HG03025 (cell line): ENCODE data around the gene PODNL1.

Source experiments
- ATAC-seq: cut with Tn5 transposase; IDR thresholded peaks from one replicate; pipeline ENCODE4 v1.9.1; 2021; ENCODE audit warnings: mild to moderate bottlenecking, moderate library complexity; ENCODE audit not compliant: unreplicated experiment, low FRiP score

PODNL1 gene, protein sequence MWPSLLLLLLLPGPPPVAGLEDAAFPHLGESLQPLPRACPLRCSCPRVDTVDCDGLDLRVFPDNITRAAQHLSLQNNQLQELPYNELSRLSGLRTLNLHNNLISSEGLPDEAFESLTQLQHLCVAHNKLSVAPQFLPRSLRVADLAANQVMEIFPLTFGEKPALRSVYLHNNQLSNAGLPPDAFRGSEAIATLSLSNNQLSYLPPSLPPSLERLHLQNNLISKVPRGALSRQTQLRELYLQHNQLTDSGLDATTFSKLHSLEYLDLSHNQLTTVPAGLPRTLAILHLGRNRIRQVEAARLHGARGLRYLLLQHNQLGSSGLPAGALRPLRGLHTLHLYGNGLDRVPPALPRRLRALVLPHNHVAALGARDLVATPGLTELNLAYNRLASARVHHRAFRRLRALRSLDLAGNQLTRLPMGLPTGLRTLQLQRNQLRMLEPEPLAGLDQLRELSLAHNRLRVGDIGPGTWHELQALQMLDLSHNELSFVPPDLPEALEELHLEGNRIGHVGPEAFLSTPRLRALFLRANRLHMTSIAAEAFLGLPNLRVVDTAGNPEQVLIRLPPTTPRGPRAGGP

DNA sequence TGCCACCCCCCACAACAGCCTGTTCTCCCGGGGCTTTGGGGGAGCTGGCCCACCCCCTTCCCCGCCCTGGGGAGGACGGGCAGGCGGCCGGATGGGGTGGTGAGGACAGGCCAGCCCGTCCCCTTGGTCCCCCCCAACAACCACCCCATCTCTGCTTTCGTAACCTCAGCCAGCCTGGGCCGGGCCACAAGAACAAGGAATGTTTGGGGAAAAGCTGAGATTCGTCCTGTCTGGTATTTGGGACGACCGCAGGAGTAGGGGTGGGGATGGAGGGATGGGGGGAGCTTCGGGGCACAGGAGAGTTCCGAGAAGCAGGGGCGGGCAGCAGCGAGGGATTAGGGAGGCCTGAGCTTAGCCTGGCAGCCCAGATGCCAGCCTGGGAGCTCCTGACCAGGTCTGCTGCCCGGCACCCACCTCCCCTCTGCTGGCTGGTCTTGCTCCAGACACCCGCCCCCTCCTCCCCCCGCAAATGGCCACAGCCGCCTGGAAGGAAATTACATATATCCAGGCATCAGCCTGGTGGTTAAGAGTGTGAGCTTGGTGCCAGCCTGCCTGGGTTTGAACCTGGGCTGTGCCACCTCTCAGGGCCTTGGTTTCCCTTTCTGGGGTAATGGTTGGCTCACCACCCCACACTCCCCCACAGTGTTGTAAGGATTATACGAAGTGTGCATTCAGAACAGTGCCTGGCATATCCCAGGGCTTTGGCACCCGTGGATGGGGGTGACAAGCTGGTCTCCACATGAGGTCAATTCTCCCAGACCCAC is at the start of gene PODNL1:
TSS of gene PODNL1 (minus strand) at position 117 of the 764 bp plus-strand sequence. CDS start 236 bp downstream, outside the sequence.
- no peak for ATAC-seq

- ATAC-seq: no peak
These were observed 49.1 kb upstream of the PODNL1 start for GRCh38 chr19:13987101-13987890.

DNA sequence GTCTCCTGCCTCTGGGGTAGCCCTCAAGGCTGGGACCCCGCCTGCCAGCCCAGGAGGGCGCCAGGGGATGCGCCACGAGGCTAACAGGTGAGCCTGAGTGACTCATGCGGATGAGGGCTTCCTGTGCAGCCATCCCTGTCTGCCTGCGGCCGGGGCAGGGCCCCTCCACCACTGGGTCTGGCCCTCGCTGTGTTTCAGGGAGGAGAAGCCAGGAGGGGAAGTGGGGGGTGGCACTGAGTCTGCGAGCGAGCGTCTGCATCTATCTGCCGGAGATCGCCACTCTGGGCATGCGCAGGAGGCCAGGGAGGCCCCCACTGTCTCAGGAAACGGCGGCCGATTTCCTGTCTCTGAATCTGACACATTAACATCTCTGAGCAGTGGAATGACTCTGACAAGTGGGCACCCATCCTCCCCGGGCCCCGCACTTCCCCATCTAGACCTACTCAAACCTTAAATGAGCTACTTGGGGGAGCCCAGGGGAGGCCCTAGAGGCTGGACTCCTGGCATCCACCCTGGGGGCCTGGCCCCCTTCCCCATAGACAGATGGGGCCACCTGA is 48.2 kb upstream of the PODNL1 start:
- peak; percentile 57 for ATAC-seq

DNA sequence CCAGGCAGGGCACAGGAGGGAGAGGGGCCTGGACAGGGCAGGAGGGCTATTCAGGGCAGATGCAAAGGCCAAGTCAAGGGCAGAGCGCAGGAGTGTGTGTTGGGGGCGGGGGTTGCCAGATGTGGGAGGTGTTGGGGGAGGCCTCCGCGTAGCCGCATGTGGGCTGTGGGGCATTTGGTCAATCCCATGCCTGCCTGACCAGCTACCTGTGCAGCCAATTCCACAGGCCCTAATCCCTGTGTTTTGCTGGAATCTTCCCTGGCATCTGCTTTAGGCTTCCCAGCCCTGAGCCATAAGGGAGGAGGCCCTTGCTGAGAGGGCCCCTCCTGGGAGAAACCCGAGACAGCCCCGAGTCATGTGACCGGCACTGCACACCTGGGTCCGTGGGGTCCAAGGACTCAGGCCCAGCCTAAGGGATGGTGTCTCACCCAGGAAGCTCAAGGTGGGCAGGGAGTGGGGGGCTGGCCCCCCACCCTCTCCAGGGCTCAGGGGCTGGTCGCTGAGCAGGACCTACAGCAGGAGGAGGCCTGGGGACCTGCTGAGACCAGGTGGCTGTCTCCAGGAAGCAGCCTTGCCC is 47.6 kb upstream of the PODNL1 start:
- ATAC-seq: no peak

DNA sequence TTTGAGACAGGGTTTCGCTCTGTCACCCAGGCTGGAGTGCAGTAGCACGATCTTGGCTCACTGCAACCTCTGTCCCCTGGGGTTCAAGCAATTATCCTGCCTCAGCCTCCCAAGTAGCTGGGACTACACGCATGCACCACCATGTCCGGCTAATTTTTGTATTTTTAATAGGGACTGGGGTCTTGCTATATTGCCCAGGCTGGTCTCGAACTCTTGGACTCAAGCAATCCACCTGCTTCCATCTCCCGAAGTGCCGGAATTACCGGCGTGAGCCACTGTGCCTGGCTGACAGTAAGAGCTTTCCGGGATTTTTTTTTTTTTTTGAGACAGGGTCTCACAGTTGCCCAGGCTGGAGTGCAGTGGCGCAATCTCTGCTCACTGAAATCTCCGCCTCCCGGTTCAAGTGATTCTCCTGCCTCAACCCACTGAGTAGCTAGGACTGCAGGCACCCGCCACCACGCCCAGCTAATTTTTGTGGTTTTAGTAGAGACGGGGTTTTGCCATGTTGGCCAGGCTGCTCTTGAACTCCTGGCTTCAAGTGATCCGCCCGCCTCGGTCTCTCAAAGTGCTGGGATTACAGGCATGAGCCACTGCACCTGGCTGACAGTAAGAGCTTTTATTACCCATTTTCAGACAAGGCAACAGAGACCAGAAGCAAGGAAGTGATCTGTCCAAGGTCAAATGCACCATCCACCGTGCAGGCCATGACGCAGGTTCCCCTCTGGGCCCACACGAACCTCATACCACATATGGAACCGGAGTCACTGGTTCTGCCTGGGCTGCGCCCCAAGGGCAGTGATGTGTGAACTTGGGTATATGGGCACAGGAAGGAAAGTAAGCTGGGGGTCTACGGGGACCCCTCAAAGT is 46.9 kb upstream of the PODNL1 start:
- ATAC-seq: no peak

GRCh38 chr19:13984186-13984585 is 46.0 kb upstream of the PODNL1 start:
- ATAC-seq: no peak

- ATAC-seq: no peak
These were observed 45.1 kb upstream of the PODNL1 start for GRCh38 chr19:13983213-13983889.

- ATAC-seq: no peak
These were observed 44.6 kb upstream of the PODNL1 start for GRCh38 chr19:13982773-13983172.

DNA sequence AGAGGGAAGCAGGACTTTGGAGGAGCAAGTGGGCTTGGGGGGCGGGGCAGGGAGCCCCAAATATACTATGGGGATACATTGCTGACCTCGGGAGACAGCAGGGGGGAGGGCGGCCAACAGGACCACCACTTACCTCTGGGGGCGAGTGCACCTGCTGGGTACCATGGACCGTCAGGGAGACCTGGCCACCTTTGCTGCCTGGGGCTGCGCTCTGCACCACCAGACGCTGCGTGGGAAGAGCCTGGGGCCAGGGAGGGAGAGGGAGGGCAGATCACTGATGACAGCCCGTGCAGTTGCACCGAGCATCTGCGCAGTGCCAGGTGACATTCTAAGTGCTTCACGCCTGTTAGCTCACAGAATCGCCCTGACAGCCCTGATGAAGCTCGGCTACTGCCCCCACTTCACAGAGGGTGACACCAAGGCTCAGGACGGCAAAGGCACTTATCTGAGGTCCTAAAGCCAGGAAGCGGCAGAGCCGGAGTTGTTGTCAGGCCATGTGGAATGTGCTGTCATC is 43.8 kb upstream of the PODNL1 start:
- ATAC-seq: no peak

GRCh38 chr19:13981467-13981866 is 43.2 kb upstream of the PODNL1 start:
- ATAC-seq: no peak

GRCh38 chr19:13981021-13981420 is 42.8 kb upstream of the PODNL1 start:
- no peak for ATAC-seq

GRCh38 chr19:13980340-13980739 is 42.1 kb upstream of the PODNL1 start:
- no peak for ATAC-seq

- ATAC-seq: no peak
These were observed 41.5 kb upstream of the PODNL1 start for GRCh38 chr19:13979686-13980085.

DNA sequence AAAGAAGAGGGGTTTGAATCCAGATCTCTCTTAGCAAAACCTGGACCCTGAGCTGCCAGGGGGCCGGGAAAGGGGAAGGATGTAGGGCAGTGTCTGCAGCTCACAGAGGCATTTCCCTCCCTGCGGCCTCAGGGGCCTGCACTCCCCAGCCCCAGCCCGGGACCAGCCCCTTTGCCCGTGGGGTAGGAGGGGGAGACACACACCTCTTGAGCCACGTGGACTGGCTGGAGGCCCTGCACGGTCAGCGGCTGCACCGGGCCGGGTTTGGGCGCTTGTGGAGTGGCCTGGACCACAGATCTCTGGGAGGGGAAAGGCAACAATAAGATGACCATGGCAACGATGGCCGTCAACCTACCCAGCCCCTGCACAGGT is 41.0 kb upstream of the PODNL1 start:
- ATAC-seq: no peak

GRCh38 chr19:13978351-13979243 is 40.4 kb upstream of the PODNL1 start:
- ATAC-seq: no peak

- no peak for ATAC-seq
These were observed 39.6 kb upstream of the PODNL1 start for GRCh38 chr19:13977803-13978202.

- no peak for ATAC-seq
These were observed 38.2 kb upstream of the PODNL1 start for GRCh38 chr19:13976446-13976845.
